Measurements from ENCODE around the gene ARHGAP10.
"Not testable (repeated sequence)": the region's sequence is repeated elsewhere in the genome, so short reads cannot be mapped to it uniquely, and the experiment has no call there.

Gene ARHGAP10

GRCh38 chr4:147791341-147791740, 59.5 kb downstream of the ARHGAP10 start:
- DNase-seq (ENCODE audit: extremely low read depth in 1 of 2, low read depth in 1 of 2), result no peak

- no peak for DNase-seq (ENCODE audit: extremely low read depth in 1 of 2, low read depth in 1 of 2)
Observed at GRCh38 chr4:147791865-147792264, 60.0 kb downstream of the ARHGAP10 start.

- DNase-seq (ENCODE audit: extremely low read depth in 1 of 2, low read depth in 1 of 2), result no peak
Observed at GRCh38 chr4:147793569-147794313, 61.9 kb downstream of the ARHGAP10 start.

- no peak for DNase-seq (ENCODE audit: extremely low read depth in 1 of 2, low read depth in 1 of 2)
Observed at GRCh38 chr4:147794314-147794680, 62.4 kb downstream of the ARHGAP10 start.

- no peak for DNase-seq (ENCODE audit: extremely low read depth in 1 of 2, low read depth in 1 of 2)
Observed at GRCh38 chr4:147794787-147795413, 63.0 kb downstream of the ARHGAP10 start.

GRCh38 chr4:147799057-147799456, 67.2 kb downstream of the ARHGAP10 start:
- not testable (repeated sequence) for DNase-seq (ENCODE audit: extremely low read depth in 1 of 2, low read depth in 1 of 2)

GRCh38 chr4:147799986-147800555, 68.2 kb downstream of the ARHGAP10 start:
- peak; percentile 45 to 63 for DNase-seq (ENCODE audit: extremely low read depth in 1 of 2, low read depth in 1 of 2)

- DNase-seq (ENCODE audit: extremely low read depth in 1 of 2, low read depth in 1 of 2), result no peak
Observed at GRCh38 chr4:147801820-147802219, 69.9 kb downstream of the ARHGAP10 start.

GRCh38 chr4:147802346-147802745, 70.5 kb downstream of the ARHGAP10 start:
- DNase-seq (ENCODE audit: extremely low read depth in 1 of 2, low read depth in 1 of 2), result no peak

GRCh38 chr4:147805946-147806345, 74.1 kb downstream of the ARHGAP10 start:
- DNase-seq (ENCODE audit: extremely low read depth in 1 of 2, low read depth in 1 of 2), result no peak

- no peak for DNase-seq (ENCODE audit: extremely low read depth in 1 of 2, low read depth in 1 of 2)
Observed at GRCh38 chr4:147808447-147808846, 76.6 kb downstream of the ARHGAP10 start.

GRCh38 chr4:147809211-147809610, 77.3 kb downstream of the ARHGAP10 start:
- DNase-seq (ENCODE audit: extremely low read depth in 1 of 2, low read depth in 1 of 2), result no peak

GRCh38 chr4:147811878-147812277, 80.0 kb downstream of the ARHGAP10 start:
- no peak for DNase-seq (ENCODE audit: extremely low read depth in 1 of 2, low read depth in 1 of 2)

GRCh38 chr4:147813109-147813773, 81.4 kb downstream of the ARHGAP10 start:
- DNase-seq (ENCODE audit: extremely low read depth in 1 of 2, low read depth in 1 of 2), result no peak

GRCh38 chr4:147813973-147814372, 82.1 kb downstream of the ARHGAP10 start:
- DNase-seq (ENCODE audit: extremely low read depth in 1 of 2, low read depth in 1 of 2), result no peak

GRCh38 chr4:147814376-147814775, 82.5 kb downstream of the ARHGAP10 start:
- DNase-seq (ENCODE audit: extremely low read depth in 1 of 2, low read depth in 1 of 2), result no peak

- no peak for DNase-seq (ENCODE audit: extremely low read depth in 1 of 2, low read depth in 1 of 2)
Observed at GRCh38 chr4:147815741-147816140, 83.9 kb downstream of the ARHGAP10 start.

- no peak for DNase-seq (ENCODE audit: extremely low read depth in 1 of 2, low read depth in 1 of 2)
Observed at GRCh38 chr4:147816382-147817254, 84.7 kb downstream of the ARHGAP10 start.

GRCh38 chr4:147820975-147821374, 89.1 kb downstream of the ARHGAP10 start:
- no peak for DNase-seq (ENCODE audit: extremely low read depth in 1 of 2, low read depth in 1 of 2)

GRCh38 chr4:147821555-147821954, 89.7 kb downstream of the ARHGAP10 start:
- DNase-seq (ENCODE audit: extremely low read depth in 1 of 2, low read depth in 1 of 2), result no peak

GRCh38 chr4:147822128-147822527, 90.2 kb downstream of the ARHGAP10 start:
- DNase-seq (ENCODE audit: extremely low read depth in 1 of 2, low read depth in 1 of 2), result no peak

All from stimulated activated CD8-positive, alpha-beta memory T cell treated with anti-CD3 and anti-CD28 coated beads, Interleukin-7, amount 100 ng/mL, for 48 hours (primary cell).